ENCODE results near the gene COL13A1.

DNA sequence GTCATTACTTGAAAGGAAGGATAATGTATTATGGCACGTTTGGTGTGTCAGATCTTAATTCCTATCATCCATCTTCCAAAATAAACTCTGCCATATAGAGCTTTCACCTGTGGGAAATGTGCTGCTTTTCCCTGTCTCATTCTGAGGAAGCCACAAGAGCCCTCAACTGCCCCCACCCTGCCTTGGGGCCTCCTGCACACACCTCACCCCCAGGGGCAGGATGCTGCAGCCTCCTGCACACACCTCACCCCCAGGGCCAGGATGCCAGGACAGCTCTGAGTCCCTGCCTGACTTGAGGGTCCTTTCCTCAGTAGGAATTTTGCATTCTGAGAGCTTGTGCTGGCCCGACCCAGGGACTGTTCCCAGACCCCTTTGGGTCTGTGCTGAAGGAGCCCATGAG lies 67.1 kb downstream of the COL13A1 start:
- TF ChIP-seq BHLHE40 (IDR thresholded peaks at IDR 0.05; ENCODE audit: borderline replicate concordance) (no peak), FOXA1 (IDR thresholded peaks at IDR 0.05) (no peak), CTBP1 (IDR thresholded peaks at IDR 0.05; ENCODE audit: borderline replicate concordance) (no peak), ELF4 (IDR thresholded peaks at IDR 0.05) (no peak), L3MBTL2 (conservative IDR thresholded peaks at IDR 0.05) (no peak), SP1 (IDR thresholded peaks at IDR 0.05) (no peak)

All from HEK293T (cell line).